Mesenchymal stem cell (in vitro differentiated cells and primary cell): ENCODE results near the gene VIPR2.

Source experiments
- DNase-seq: peaks from one replicate; pipeline ENCODE4 v3.0.0-alpha.2; 2013
- H2AFZ ChIP-seq: one replicate; pipeline ENCODE4 v1.6.1; 2013; ENCODE audit warnings: low read depth, mild to moderate bottlenecking, control low read depth, inconsistent platforms, low read length, moderate library complexity
- H2AK5ac ChIP-seq: 2 replicates; pipeline ENCODE4 v1.6.1; 2013; ENCODE audit warnings: low read length, moderate library complexity, mild to moderate bottlenecking, inconsistent platforms; ENCODE audit not compliant: severe bottlenecking
- H2BK120ac ChIP-seq: one replicate; pipeline ENCODE4 v1.6.1; 2013; ENCODE audit warnings: low read depth, mild to moderate bottlenecking, inconsistent platforms, low read length, moderate library complexity
- H2BK12ac ChIP-seq, 2 experiments: one replicate each; pipeline ENCODE4 v1.6.1; 2013; ENCODE audit warnings: inconsistent platforms in 2 of 2, low read length in 2 of 2, mild to moderate bottlenecking in 2 of 2, moderate library complexity in 2 of 2, control low read depth in 1 of 2
- H2BK15ac ChIP-seq: one replicate; pipeline ENCODE4 v1.6.1; 2013; ENCODE audit warnings: mild to moderate bottlenecking, low read depth, inconsistent platforms; ENCODE audit not compliant: poor library complexity, severe bottlenecking
- H2BK5ac ChIP-seq: 2 replicates; pipeline ENCODE4 v1.6.1; 2013; ENCODE audit warnings: low read depth, mild to moderate bottlenecking, low read length, control low read depth, inconsistent platforms; ENCODE audit not compliant: poor library complexity, severe bottlenecking
- H3K14ac ChIP-seq, 2 experiments: one replicate each; pipeline ENCODE4 v1.6.1; 2013; ENCODE audit warnings: inconsistent platforms in 2 of 2, low read length in 2 of 2, control low read depth in 1 of 2, mild to moderate bottlenecking in 1 of 2, moderate library complexity in 1 of 2
- H3K18ac ChIP-seq, 2 experiments: one replicate each; pipeline ENCODE4 v1.6.1; 2013; ENCODE audit warnings: inconsistent platforms in 2 of 2, low read length in 2 of 2, control low read depth in 1 of 2, low read depth in 1 of 2, mild to moderate bottlenecking in 1 of 2
- H3K23ac ChIP-seq, 2 experiments: one replicate each; pipeline ENCODE4 v1.6.1; 2013; ENCODE audit warnings: inconsistent platforms in 2 of 2, low read length in 2 of 2, mild to moderate bottlenecking in 2 of 2, moderate library complexity in 2 of 2, control low read depth in 1 of 2
- H3K27ac ChIP-seq: 2 replicates; pipeline ENCODE4 v1.5.1; 2013; ENCODE audit warnings: mild to moderate bottlenecking, moderate library complexity, low read length, control low read depth, inconsistent platforms; ENCODE audit not compliant: poor library complexity, severe bottlenecking
- H3K27me3 ChIP-seq, 2 experiments: 2 replicates each; pipeline versions ENCODE4 v1.6.1 to v1.7.0; 2013; ENCODE audit warnings: low read length in 2 of 2, mild to moderate bottlenecking in 2 of 2, moderate library complexity in 2 of 2, control low read depth in 1 of 2, inconsistent platforms in 1 of 2; ENCODE audit not compliant: control insufficient read depth in 1 of 2, insufficient read depth in 1 of 2
- H3K36me3 ChIP-seq, 2 experiments: 2 replicates each; pipeline versions ENCODE4 v1.6.1 to v1.7.0; 2013; ENCODE audit warnings: low read length in 2 of 2, control low read depth in 1 of 2, inconsistent platforms in 1 of 2, low read depth in 1 of 2, mild to moderate bottlenecking in 1 of 2; ENCODE audit not compliant: insufficient read depth in 2 of 2, control insufficient read depth in 1 of 2
- H3K4ac ChIP-seq, 2 experiments: one replicate each; pipeline ENCODE4 v1.6.1; 2013; ENCODE audit warnings: inconsistent platforms in 2 of 2, low read length in 2 of 2, mild to moderate bottlenecking in 2 of 2, moderate library complexity in 2 of 2, control low read depth in 1 of 2, low read depth in 1 of 2
- H3K4me1 ChIP-seq: 2 replicates; pipeline ENCODE4 v1.6.1; 2013; ENCODE audit warnings: low read depth, low read length, control low read depth; ENCODE audit not compliant: control insufficient read depth, insufficient read depth
- H3K4me2 ChIP-seq: 2 replicates; pipeline ENCODE4 v1.6.1; 2013; ENCODE audit warnings: low read length, mild to moderate bottlenecking, inconsistent platforms; ENCODE audit not compliant: poor library complexity, severe bottlenecking
- H3K4me3 ChIP-seq, 2 experiments: 2 replicates each; pipeline versions ENCODE4 v1.5.1 to v1.7.0; 2013; ENCODE audit warnings: low read length in 2 of 2, mild to moderate bottlenecking in 2 of 2, control low read depth in 1 of 2, low read depth in 1 of 2; ENCODE audit not compliant: insufficient read depth in 1 of 2
- H3K79me1 ChIP-seq: replicated peaks from 2 replicates; pipeline ENCODE4 v1.6.1; 2013; ENCODE audit warnings: mild to moderate bottlenecking, control low read depth, low read length, inconsistent platforms; ENCODE audit not compliant: poor library complexity, severe bottlenecking
- H3K9ac ChIP-seq: 2 replicates; pipeline ENCODE4 v1.7.0; 2013; ENCODE audit warnings: mild to moderate bottlenecking, low read length, moderate library complexity
- H3K9me3 ChIP-seq: 2 replicates; pipeline ENCODE4 v1.7.0; 2013; ENCODE audit warnings: mild to moderate bottlenecking, low read length; ENCODE audit not compliant: control insufficient read depth
- H4K8ac ChIP-seq: one replicate; pipeline ENCODE4 v1.6.1; 2013; ENCODE audit warnings: inconsistent platforms, mild to moderate bottlenecking, low read length, moderate library complexity
- H4K91ac ChIP-seq: one replicate; pipeline ENCODE4 v1.6.1; 2013; ENCODE audit warnings: mild to moderate bottlenecking, low read length, inconsistent platforms
- WGBS: methylation state at CpG from one replicate; pipeline ENCODE4 v1.1.7; 2013; ENCODE audit warnings: mixed read lengths; 5-methylcytosine and 5-hydroxymethylcytosine counted together

VIPR2 gene

GRCh38 chr7:159012353-159013069, 132.2 kb downstream of the VIPR2 start:
- Histone ChIP-seq H3K18ac (no peak overlapping the region), H2AK5ac (no peak overlapping the region), H3K36me3 (peaks cover 0 to 2% of the 10 kb centered on the region in 2 experiments), H3K27me3 (peaks cover 0 to 14% of the 10 kb centered on the region in 2 experiments), H3K79me1 (no peaks in the 10 kb centered on the region), H3K23ac (no peak overlapping the region), H2BK12ac (no peak overlapping the region), H3K4me3 (no peak overlapping the region), H2BK5ac (no peak overlapping the region), H2BK120ac (no peak overlapping the region), H2AFZ (no peak overlapping the region), H4K8ac (no peak overlapping the region), H3K27ac (no peak overlapping the region), H3K4me2 (no peak overlapping the region), H3K9ac (no peak overlapping the region), H3K4me1 (peaks cover 41% of the 10 kb centered on the region), H3K4ac (no peak overlapping the region), H3K14ac (no peak overlapping the region), H3K9me3 (no peaks in the 10 kb centered on the region), H2BK15ac (no peak overlapping the region), H4K91ac (peak overlapping the region; percentile 12)
- 63% methylated on average over 12 of the region's 12 CpGs for whole genome bisulfite sequencing
- DNase-seq, result peak; percentile 9

DNA sequence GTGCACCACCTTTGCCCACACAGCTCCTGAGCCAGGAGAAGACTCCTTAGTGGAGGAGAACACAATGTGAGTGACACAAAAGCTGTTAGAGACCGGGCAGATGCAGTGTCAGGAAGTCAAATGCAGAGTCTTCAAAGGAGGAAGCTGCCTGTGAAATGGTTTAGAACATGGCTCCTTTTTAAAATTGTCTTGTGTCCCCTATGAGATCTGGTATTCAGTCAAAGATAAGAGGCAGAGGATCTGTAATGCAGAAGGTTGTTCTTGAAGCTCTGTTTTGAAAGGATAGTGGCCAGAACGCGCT, 133.0 kb downstream of the VIPR2 start:
- no peak overlapping the region for H2BK12ac ChIP-seq
- H3K79me1 ChIP-seq, result no peaks in the 10 kb centered on the region
- H3K9ac ChIP-seq, result no peak overlapping the region
- no peak overlapping the region for H3K23ac ChIP-seq
- H3K27ac ChIP-seq, result no peak overlapping the region
- peaks cover 0 to 2% of the 10 kb centered on the region in 2 experiments for H3K36me3 ChIP-seq
- H3K4me3 ChIP-seq, result no peak overlapping the region
- peaks cover 0 to 14% of the 10 kb centered on the region in 2 experiments for H3K27me3 ChIP-seq
- H3K9me3 ChIP-seq, result no peaks in the 10 kb centered on the region
- H4K8ac ChIP-seq, result no peak overlapping the region
- peaks cover 38% of the 10 kb centered on the region for H3K4me1 ChIP-seq
- WGBS, result 77% methylated on average over 3 of the region's 3 CpGs
- H3K4me2 ChIP-seq, result no peak overlapping the region
- no peak overlapping the region for H2BK120ac ChIP-seq
- no peak for DNase-seq
- H3K4ac ChIP-seq, result no peak overlapping the region
- H2AFZ ChIP-seq, result no peak overlapping the region
- no peak overlapping the region for H2AK5ac ChIP-seq
- H4K91ac ChIP-seq, result no peak overlapping the region
- H2BK5ac ChIP-seq, result no peak overlapping the region
- no peak overlapping the region for H3K14ac ChIP-seq
- no peak overlapping the region for H2BK15ac ChIP-seq
- H3K18ac ChIP-seq, result no peak overlapping the region

DNA sequence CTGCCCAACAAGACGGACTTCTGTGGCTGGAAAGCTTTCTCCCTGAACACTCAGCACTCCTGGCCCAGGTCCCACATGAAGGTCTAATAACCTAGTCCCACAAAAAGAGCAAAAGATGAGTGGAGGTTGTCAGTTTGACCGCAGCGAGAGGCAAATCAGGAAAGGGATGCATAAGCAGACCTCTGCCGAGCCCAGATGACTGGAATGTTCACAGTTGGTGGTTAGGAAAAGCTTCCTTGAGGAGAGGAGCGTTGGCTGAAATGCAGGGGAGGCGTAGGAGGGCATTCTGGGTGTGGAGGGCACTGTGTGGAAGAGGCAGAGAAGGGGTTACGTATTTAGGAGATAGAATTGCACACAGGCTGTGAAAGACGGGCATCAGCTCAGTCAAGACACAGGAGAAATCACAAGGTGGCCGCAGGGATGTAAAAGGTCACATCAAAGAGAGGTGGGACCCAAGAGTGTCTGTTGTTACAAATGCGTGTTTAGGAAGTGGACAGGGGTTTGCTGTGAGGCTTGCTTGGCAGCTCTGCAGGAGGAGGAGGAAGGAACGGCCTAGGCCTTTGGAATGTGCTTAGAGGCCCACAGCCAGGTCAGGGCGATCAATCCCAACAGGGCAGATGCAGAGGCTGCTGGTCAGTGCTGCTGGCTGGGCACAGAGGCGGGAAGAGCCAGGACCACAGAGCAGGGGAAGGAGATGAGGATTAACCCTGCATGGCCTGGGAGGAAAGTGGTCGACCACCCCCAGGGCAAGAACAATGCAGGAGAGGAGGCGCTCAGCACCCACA, 133.5 kb downstream of the VIPR2 start:
- Histone ChIP-seq H3K4me3 (no peak overlapping the region), H3K27me3 (peaks cover 0 to 14% of the 10 kb centered on the region in 2 experiments), H3K79me1 (no peaks in the 10 kb centered on the region), H3K23ac (no peak overlapping the region), H3K14ac (peak overlapping the region in 1 of 2 experiments; percentile 66), H2AFZ (no peak overlapping the region), H3K18ac (no peak overlapping the region), H3K4ac (no peak overlapping the region), H4K91ac (no peak overlapping the region), H3K36me3 (peaks cover 0 to 2% of the 10 kb centered on the region in 2 experiments), H2AK5ac (peak overlapping the region; percentile 20), H3K9me3 (no peaks in the 10 kb centered on the region), H2BK120ac (no peak overlapping the region), H2BK5ac (no peak overlapping the region), H2BK15ac (no peak overlapping the region), H4K8ac (no peak overlapping the region), H2BK12ac (no peak overlapping the region), H3K4me1 (peaks cover 33% of the 10 kb centered on the region), H3K4me2 (no peak overlapping the region), H3K9ac (no peak overlapping the region), H3K27ac (peak overlapping the region; percentile 3)
- WGBS, result 79% methylated on average over 15 of the region's 15 CpGs
- no peak for DNase-seq

- Histone ChIP-seq H3K36me3 (peaks cover 0 to 2% of the 10 kb centered on the region in 2 experiments), H2AFZ (no peak overlapping the region), H3K9me3 (no peaks in the 10 kb centered on the region), H4K8ac (no peak overlapping the region), H2BK5ac (no peak overlapping the region), H2AK5ac (no peak overlapping the region), H3K14ac (no peak overlapping the region), H3K27ac (no peak overlapping the region), H3K27me3 (peaks cover 0 to 14% of the 10 kb centered on the region in 2 experiments), H3K23ac (no peak overlapping the region), H2BK12ac (no peak overlapping the region), H3K4me3 (no peak overlapping the region), H3K4me2 (no peak overlapping the region), H3K18ac (no peak overlapping the region), H3K4ac (no peak overlapping the region), H3K79me1 (no peaks in the 10 kb centered on the region), H2BK15ac (no peak overlapping the region), H4K91ac (no peak overlapping the region), H3K9ac (no peak overlapping the region), H2BK120ac (no peak overlapping the region), H3K4me1 (peaks cover 27% of the 10 kb centered on the region)
- WGBS, result 89% methylated on average over 14 of the region's 15 CpGs
- DNase-seq, result no peak
These were observed 134.3 kb downstream of the VIPR2 start for GRCh38 chr7:159010411-159010810.
